Measurements from ENCODE around the gene HYAL3. TPM values are rescaled to one million over a fixed set of nuclear protein-coding genes. Genes with fewer than 3 reads are reported as not detected.
A peak's percentile ranks its signal among the peaks of the same experiment; 100 is the strongest.

HYAL3 gene
- total and polyA plus RNA-seq, 11 donors = 1.0 to 3.2 (median 1.6) TPM

GRCh38 chr3:50264964-50265485, 34.2 kb downstream of the HYAL3 start:
- H3K4me1 ChIP-seq = peaks cover 0 to 80% (median 54%) of the 10 kb centered on the region in 12 donors
- H3K27ac ChIP-seq = peak overlapping the region; percentile 41 to 100 (median 92)
- peaks cover 0 to 12% (median 0%) of the 10 kb centered on the region in 9 donors for H3K27me3 ChIP-seq
- WGBS, 4 donors = 28 to 60% (median 54%) methylated on average over 4 to 7 of the region's 7 CpGs
- DNase-seq = no peak
- intact Hi-C loops (cut with DNase I) = loop anchor here in 2 of 10 donors (5.0 kb wide), 2 partner anchors 57 to 143 kb away; partner anchors contain the start of gene HYAL2 (in 1 of the 2)
- peak overlapping the region in 2 of 12 donors; percentile 1 to 3 for H3K4me3 ChIP-seq
- no peak for TF ChIP-seq POLR2A (IDR thresholded peaks at IDR 0.05)
- TF ChIP-seq, protein P1, sequence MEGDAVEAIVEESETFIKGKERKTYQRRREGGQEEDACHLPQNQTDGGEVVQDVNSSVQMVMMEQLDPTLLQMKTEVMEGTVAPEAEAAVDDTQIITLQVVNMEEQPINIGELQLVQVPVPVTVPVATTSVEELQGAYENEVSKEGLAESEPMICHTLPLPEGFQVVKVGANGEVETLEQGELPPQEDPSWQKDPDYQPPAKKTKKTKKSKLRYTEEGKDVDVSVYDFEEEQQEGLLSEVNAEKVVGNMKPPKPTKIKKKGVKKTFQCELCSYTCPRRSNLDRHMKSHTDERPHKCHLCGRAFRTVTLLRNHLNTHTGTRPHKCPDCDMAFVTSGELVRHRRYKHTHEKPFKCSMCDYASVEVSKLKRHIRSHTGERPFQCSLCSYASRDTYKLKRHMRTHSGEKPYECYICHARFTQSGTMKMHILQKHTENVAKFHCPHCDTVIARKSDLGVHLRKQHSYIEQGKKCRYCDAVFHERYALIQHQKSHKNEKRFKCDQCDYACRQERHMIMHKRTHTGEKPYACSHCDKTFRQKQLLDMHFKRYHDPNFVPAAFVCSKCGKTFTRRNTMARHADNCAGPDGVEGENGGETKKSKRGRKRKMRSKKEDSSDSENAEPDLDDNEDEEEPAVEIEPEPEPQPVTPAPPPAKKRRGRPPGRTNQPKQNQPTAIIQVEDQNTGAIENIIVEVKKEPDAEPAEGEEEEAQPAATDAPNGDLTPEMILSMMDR (IDR thresholded peaks at IDR 0.05) = no peak
- no peak for ATAC-seq
- no peaks in the 10 kb centered on the region for H3K36me3 ChIP-seq
- no peaks in the 10 kb centered on the region for H3K9me3 ChIP-seq

GRCh38 chr3:50264383-50264963, 34.7 kb downstream of the HYAL3 start:
- DNase-seq (peak in 4 of 5 donors; percentile 79 to 87 (median 84)), ATAC-seq (peak; percentile 30 to 74 (median 40))
- Histone ChIP-seq H3K27me3 (peaks cover 0 to 12% (median 0%) of the 10 kb centered on the region in 9 donors), H3K9me3 (no peaks in the 10 kb centered on the region), H3K4me1 (peaks cover 0 to 80% (median 58%) of the 10 kb centered on the region in 12 donors), H3K27ac (peak overlapping the region; percentile 41 to 100 (median 92)), H3K36me3 (peaks cover 0 to 3% (median 0%) of the 10 kb centered on the region in 9 donors), H3K4me3 (peak overlapping the region in 2 of 12 donors; percentile 5 to 18)
- 4 to 24% (median 10%) methylated on average over 7 of the region's 7 CpGs for WGBS, 4 donors
- intact Hi-C loops (cut with DNase I) = loop anchor here in 1 of 10 donors (5.0 kb wide), 1 partner anchor 58 kb away; the partner anchor contains the start of gene HYAL2
- TF ChIP-seq POLR2A (IDR thresholded peaks at IDR 0.05) = no peak
- TF ChIP-seq, protein P1 (IDR thresholded peaks at IDR 0.05) = no peak

DNA sequence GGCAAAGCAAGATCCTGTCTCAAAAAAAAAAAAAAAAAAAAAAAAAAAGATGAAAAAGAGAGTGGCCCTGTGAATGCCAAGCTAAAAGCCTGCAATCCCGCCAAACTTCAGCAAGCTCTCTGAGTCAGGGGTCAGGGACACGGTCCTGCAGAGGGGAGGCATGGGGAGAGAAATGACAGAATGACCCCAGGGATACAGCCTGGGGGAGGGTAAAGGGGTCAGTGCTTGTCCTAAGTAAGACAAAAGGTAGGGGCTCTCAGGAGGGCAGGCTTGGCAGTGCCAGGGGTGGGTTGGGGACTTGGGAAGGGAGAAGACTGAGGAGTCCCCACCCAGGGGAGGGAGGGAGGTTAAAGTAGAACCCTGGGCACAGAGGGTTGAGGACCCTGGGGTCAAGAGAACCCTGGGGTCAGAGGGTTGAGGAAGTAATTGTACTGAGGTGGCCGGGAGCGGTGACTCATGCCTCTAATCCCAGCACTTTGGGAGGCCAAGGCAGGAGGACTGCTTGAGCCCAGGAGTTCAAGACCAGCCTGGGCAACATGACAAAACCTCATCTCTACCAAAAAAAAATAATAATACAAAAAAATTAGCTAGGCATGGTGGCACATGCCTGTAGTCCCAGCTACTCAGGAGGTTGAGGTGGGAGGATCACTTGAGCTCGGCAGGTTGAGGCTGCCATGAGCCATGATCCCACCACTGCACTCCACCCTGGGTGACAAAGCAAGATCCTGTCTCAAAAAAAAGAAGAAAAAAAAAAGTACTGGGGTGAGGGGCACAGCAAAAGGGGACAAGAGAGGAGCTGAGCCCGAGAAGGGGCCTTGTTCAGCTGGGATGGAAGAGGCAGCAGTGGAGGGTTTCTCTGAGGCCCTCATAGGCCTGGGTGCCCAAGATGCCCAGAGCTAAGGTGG, 35.5 kb downstream of the HYAL3 start:
- Histone ChIP-seq H3K4me1 (peaks cover 0 to 78% (median 60%) of the 10 kb centered on the region in 12 donors), H3K9me3 (no peaks in the 10 kb centered on the region), H3K27me3 (peaks cover 0 to 12% (median 0%) of the 10 kb centered on the region in 9 donors), H3K27ac (peak overlapping the region; percentile 41 to 100 (median 92)), H3K36me3 (peaks cover 0 to 10% (median 2%) of the 10 kb centered on the region in 9 donors), H3K4me3 (peak overlapping the region in 2 of 12 donors; percentile 5 to 18)
- no peak for TF ChIP-seq POLR2A (IDR thresholded peaks at IDR 0.05)
- TF ChIP-seq, protein P1 (IDR thresholded peaks at IDR 0.05) = no peak
- DNase-seq (peak in 1 of 5 donors; percentile 26), ATAC-seq (no peak)
- 71 to 83% (median 74%) methylated on average over 6 of the region's 6 CpGs for WGBS, 4 donors
- intact Hi-C loops (cut with DNase I) = loop anchor here in 1 of 10 donors (5.0 kb wide), 1 partner anchor 59 kb away; the partner anchor contains the start of gene HYAL2
